ENCODE measurements around the gene PXMP2. TPM values are rescaled to one million over a fixed set of nuclear protein-coding genes. Genes with fewer than 3 reads are reported as not detected.

PXMP2 gene
- polyA plus RNA-seq, 1 donor = 50.4 TPM

DNA sequence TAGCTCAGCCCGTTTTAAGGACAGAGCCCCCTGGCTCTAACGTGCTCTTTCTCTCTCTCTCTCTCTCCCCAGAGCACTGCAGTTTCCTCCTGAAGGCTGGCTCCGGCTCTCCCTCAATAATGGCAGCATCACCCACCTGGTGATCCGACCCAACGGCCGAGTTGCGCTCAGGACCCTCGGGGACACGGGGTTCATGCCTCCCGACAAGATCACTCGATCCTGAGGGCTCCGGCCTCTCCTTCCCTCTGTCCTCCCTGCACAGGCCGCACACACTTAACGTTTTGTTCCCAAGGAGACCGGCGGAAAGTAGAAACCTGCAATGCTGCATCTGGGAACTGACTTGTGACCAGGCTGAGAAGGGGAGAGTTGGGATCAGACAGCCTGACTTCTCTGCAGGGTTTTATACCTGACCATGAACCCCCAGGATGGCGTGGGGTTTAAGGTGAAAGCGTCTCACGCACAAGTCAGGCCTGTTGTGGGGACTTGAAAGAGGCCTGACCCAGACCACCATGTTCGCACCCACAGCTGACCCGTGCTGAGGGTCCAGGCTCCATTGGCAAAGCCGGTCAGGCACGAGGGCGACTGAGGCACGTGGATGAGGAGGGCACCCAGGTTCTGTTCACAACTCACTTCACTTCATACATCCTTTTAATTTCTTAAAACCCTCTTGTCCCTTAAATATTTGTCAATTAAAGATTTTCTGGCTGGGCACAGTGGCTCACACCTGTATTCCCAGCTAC, 33.4 kb downstream of the PXMP2 start:
- DNase-seq = no peak

DNA sequence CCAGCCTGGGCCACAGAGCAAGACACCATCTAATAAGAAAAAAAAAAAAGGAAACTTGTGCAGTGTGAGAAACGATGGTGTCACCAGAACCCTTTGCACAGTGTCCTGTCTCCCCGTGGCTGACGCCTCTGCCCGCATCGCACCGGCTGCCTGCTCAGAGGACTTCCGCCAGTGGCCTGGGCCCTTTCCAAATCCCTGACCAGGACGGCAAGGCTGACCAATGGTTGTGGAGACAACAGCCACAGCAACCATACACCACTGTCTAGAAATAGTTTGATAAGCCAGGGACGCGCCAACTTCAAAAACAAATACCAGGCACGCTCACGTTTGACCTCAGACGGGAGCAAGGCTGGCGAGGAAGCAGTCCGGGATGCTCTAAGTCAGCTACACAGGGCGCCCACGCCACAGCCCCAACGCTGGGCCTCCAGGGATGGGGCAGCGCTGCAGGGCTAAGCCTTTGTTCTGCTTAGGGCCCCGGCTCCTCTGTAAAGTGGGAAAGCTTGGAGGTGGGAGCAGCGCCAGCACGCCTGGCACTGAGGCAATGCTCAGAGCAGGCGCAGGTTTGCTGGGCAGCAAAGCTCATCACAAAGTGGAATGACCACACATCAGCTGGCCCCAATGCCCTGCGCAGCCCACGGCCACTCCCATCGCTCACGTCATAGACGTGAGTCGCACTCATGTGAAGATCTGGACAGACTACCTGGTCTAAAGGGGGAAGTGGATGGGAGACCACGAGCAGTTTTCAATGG, 35.8 kb downstream of the PXMP2 start:
- no peak for DNase-seq

DNA sequence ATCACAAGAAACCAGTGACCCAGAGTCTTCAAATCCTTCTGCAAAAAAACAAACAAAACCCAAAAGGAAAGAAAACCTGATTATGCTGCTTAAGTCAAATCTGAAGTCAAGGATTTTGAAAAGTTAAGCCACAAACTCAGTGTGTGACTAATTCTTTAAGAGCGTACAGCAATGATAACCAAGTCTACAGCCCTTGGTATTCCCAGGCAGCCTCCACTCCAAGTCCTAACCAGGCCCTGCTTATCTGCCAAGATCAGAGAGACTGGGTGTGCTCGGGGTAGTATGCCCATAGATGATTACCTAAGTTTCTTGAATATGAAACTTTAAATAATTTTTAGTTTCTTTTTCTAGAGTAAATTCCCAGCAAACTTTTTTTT, 36.4 kb downstream of the PXMP2 start:
- no peak for DNase-seq

DNA sequence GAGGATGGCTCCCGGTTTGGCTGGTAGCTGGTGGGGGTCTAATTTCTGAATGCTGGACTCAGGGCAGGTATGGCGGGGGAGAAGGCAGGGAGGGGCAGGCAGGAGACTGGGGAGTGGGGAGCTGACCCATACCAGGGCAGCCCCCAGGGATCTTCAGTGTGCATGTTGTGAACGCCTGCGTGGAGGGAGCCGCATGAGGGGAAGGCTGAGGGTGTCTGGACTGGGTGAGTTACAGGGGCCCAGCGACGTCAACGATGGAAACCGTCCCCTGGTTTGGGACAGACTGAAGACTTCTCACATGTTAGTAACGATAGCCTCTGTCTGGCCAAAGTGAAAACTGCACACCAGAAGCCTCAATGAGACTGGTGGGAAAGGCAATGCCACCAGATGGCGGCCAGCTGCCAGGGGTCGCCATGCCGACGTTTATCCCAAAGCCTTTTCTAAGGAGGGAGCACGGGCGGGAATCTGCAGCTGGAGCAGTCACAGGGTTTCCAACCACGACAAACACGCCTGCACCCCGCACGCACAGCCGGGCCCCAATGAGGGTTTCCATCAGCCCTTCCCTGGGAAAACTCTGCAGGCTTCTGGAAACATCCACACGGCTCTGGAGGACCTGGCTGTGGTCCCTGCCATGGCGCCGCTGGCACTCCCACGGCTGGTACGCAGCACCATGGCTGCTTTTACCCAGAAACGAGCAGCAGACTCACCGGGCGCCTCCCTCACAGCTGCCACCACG, 37.3 kb downstream of the PXMP2 start:
- DNase-seq = no peak

DNA sequence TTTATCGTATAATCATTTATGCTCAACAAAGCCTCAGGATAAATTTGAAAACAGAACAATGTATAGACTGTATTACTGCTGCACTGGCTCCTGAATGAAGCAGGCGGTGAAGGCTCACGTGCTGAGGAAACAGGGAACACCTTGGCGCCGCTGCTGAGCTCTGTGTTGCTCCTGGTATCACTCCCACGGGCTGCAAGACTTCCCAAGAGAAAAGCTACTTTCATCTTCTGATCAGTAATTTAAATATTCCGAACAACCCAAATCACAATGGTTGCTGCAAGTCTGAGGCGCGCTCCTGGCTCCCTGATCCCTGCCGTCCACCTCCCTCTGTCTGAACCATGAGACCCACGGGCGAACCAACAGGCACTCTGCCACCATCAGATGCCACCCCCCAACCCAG, 39.0 kb downstream of the PXMP2 start:
- DNase-seq = no peak

DNA sequence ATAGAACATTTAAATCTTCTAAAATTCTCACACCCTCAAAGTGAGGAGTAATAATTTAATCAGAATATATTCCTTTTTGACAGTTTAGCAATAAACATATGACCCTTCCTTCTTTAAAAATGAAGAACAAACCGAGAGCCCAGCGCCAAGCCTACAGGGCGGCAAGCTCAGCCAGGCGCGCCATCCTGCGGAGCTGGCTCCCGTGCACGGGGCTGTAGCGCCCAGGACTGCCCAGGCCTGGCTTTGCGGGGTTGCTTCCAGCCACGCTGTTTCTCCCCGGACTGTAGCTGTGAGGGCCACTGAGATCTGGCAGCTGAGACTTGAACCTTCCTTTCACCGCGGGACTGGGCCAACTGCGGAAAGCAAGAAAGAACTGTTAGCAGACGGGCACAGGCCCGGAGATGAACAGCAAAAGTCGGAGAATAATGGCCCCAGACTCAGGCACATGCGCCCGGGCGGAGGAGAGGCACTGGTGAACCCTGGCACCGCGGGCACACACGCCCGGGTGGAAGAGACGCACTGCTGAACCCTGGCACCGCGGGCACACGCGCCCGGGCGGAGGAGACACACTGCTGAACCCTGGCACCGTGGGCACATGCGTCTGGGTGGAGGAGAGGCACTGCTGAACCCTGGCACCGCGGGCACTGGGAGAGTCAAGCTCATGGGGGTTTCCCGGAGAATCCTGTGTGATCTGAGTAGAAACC, 39.9 kb downstream of the PXMP2 start:
- no peak for DNase-seq

DNA sequence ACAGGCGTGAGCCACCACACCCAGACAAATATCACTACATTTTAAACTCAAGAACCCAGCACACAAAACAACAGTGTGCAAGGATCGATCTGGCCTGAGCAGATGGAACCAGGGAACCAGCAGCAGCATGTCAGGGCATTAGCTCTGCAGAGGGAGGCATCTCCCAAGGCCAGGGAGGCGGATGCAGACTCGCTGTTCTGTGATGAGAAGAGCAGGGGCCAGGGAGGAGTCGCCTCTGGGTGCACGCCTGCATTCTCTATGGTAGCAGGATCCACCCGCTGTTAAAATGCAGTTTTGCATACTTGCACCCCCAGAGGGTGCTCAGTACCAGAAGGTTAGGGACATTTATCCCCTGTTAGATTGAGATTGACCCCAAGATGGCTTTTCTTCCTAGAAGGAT, 41.1 kb downstream of the PXMP2 start:
- no peak for DNase-seq

DNA sequence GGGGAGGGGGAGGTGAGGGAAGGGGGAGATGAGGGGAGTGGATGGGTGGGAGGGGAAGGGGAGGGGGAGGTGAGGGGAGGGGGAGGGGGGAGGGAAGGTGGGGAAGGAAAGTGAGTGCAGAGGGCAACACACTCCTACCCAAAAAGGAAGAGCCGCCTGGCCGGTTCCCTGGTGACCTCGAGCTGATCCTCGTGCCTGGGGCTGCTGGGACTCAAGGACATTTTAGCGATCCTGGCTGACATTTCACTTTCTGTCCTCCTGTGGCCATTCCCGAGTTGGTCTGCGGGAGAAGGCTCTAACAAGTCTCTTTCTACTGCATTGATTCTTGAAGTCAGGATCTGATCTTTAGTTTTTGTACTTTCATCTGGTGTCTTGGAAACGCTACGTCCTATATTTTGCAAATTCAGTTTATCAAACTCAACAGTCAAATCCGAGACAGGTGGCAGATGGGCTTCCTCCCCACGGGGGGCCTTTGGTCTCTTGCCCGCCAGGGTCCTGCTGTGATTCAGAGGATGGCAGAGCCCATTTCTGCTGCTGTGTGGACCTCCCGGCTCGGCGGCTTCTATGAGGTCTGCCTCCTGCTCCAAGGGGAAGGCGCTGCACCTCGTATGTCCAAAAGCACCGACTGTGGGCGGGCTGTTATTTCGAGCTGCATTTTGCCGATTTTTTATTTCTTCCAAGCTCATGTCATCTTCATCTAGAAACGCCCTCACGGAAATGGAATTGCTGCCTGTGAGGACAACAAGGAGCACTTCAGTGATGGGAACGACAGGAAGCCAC, 42.3 kb downstream of the PXMP2 start:
- no peak for DNase-seq

DNA sequence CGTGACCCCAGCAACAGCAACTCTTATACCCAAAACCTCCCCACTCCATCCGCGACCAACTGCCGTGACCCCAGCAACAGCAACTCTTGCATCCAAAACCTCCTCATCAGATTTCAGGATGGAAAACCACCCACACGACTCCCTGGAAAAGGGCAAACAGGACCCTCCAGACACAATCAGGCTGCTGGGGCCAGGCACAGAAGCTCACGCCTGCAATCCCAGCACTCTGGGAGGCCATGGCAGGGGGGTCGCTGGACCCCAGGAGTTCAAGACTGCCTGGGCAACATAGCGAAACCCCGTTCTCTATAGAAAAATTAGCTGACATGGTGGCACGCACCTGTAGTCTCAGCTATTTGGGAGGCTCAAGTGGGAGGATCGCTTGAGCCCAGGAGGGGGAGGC, 43.0 kb downstream of the PXMP2 start:
- DNase-seq = no peak

DNA sequence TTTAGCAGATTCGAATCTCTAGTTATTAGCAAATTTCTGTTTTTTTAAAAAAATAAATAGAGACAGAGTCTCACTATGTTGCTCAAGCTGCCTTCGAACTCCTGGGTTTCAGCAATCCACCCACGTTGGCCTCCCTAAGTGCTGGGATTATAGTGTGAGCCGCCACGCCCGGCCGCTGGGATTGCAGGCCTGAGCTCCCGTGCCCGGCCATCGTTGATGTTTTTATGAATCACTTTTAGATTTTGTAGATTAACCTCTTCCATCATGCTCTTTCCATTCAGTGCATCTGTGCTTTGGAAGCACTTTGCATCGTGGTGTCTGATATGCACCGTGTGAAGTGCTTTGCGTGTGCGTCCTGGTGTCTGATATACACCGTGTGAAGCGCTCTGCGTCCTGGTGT, 44.2 kb downstream of the PXMP2 start:
- DNase-seq = no peak

DNA sequence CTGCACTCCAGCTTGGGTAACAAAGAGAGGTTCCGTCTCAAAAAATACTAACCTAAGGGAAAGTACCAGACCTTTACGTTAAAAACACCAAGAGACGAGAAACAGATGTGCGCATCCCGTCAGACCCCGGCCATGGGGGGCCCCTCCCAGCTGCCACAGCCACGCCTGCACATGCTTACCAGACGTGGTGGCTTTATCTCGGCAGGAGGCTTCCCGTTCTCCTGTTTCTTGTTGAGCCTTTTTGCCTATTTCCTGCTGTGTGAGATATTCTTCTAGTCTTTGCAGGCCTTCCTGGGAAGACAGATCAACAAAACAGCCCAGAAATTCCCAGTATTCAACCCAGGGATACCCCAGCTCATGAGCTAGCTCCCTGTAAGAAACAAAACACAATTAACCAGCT, 46.8 kb downstream of the PXMP2 start:
- no peak for DNase-seq

DNA sequence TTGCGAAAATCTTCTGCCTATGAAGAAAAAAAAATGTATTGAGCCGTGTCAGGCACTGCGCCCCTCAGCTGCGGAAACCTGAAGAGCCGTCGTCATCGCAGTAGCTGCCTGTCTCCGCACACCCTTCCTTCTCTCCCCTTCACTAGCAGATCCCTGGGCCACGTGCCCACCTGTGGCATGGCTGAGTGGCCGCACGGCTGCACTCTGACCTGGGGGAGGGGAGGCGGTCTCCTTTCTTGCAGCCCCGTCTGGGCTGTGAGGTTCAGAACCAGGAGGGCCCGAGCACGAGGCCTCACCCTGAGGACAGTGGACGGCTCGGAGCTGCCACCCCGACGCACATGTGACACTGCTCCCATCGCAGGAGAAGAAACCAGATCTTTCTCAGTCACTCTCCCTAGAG, 48.1 kb downstream of the PXMP2 start:
- DNase-seq = no peak

DNA sequence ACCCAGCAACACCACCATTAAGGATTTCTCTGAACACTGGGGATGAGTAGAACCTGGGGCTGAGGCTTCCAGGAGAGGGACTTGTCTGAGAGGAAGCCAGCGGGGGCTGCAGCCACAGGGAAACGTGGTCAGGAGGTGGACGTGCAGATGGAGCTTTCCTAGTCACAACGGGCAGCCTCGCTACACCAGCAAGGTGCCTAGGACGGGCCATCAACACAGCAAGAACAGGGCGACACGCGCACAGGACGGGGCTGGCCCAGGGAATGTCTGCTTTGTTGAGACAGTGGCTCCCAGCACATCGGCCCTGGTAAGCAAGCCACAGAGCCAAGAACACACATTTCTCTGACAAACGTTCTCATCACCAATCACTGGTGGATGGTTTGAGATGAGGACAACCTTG, 49.0 kb downstream of the PXMP2 start:
- DNase-seq = no peak

DNA sequence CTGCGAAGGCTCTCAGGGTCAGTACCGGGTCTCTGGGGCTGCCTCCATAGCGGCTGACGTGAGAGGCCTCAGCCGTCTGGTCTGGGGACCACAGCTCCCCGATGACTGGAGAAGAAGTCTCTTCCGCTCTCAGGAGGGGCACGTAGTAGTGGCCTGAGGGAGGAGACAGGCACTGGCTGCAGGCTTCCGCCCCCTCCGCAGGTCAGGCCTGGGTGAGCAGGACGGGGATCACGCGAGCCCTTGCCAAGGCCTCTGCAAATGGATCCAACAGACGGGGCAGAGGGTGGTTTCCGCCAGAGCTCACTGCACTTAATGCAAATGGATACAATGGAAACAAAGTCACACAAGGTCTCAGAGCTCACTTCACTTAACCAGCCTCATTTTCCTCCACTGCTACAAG, 49.5 kb downstream of the PXMP2 start:
- no peak for DNase-seq

DNA sequence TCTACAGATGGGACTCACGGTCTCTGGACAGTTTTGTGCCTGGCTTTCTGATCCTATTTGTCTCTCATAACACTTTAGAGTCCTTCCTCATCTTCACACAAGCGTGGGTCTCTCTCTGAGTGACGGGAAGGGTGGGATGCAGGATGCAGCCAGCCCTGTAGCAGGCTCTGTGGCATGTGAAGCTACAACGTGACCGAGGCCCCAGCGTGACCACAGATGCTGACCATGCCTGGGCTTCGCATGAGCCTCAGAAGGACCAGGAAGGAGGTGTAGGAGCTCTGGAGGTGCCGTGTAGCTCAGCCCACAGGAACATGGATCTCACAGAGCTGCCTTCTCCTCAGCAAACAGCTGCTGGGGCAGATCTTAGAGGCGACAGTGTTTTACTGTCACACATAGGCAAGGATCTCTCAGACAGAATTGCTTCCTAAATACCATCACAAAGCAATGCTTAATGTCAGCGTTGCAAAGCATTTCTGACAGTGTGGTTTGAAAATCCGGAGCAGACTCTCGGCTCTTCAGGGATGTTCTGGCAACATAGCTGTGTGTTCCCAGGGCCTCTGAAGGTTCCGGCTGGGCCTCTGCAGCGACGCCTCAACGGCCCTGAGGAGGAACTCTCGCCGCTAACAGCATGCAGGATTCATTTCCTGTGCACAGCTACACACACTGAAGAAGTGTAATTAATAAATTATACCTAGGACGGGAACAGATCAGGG, 52.4 kb downstream of the PXMP2 start:
- no peak for DNase-seq

DNA sequence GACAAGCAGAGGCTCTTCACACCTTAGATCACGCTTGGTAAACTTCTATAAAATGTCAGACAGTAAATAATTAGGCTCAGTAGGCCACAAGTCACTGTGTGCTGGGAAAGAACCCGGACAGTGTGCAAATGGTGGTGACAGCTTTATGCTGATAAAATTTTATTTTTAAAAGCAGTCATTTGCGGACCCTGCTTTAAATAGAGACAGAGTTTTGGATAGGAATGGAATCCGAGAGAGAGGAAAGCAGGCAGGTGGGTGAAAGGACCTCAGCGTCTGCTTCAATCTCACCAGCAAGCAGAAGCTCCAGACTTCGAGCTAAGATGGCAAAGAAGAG, 52.9 kb downstream of the PXMP2 start:
- DNase-seq = no peak

DNA sequence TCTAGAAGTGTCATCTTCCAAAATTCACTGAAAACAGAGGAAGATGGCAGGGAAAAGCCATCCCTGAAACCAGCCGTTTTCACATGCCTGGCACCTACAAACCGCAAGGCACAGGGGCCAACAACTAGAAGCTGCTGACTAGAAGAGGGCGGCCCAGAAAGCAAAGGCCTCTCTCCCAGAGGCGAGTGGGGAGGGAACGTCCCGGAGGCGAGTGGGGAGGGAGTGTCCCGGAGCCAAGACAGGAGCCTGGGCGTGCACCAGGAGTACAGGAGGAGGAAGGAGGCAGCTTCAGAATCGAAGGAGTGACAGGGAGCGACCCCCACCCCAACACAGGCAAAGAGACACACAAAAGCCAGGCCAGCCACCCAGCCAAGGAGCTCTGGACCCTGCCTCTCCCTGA, 53.3 kb downstream of the PXMP2 start:
- no peak for DNase-seq

DNA sequence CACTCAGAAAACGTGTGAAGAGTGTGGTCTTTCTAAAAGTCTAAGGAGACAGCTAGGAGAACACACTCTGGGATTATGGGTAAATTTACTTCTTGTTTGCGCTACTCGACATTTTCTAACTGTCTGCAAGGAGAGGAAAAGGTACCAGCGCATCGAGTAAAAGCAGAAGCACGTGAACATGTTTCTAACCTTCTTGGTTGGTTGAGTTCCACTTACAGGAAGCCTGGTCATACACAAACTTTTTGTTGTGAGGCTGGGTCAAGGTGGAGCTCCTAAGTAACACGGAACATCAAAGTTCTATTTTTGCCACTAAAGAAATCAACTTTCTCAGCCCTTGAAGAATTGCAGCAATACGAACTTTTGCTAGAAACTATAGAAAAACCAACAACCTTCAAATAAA, 54.2 kb downstream of the PXMP2 start:
- no peak for DNase-seq

DNA sequence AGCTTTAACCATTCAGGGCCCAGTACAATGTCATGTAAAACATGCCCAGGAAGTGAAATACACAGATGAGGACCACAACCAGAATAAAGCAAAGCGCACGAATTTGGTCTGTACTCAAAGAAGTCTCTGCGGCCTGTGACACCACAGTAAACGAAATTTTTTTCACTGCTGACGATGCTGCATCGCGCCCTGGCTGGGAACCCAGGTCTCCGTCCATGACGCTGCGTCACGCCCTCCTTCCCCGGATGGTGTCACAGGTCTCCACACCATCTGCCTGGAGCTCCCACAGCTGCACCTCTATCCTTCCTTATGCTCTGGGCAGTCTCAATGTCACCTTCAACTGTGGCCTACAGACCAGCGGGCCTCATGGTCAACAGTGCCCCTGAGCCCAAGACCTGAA, 56.4 kb downstream of the PXMP2 start:
- no peak for DNase-seq

DNA sequence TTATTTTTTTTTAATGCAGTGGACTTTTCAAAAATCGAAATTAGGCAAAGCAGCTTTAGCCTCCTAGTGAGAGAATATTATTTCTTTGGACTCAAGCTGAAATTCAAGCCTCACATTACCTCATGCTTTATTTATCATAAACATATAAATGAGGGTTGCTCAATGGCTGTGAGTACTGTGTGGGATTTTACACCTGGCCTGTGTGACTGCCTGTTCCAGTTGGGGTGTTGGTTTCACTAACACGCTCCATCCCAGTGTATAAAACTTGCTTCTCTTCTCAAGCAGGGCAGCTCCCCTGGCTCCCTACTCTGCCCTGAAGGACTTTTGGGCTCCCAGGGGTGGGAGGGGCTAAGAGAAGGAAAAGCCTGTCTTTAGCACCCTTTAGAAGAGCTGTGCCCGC, 59.2 kb downstream of the PXMP2 start:
- no peak for DNase-seq

DNA sequence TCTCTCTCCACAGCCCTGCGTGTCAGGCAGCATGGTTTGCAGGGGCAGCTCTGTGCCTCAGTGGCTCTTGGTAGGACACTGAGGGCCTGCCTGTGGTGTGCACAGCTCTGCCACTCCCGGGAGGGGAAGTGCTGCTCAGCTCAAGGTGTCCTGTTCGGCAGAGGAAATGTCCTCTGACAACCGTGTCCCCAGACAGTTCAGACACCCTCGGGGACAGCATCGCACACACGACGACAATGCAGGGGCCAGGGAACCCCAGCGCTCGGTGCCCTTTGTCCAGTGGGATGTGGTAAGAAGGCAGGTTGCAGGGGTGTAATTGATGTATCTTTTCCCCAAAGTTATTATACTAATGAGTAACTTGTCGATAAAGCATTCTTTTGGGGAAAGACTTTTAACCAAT, 60.0 kb downstream of the PXMP2 start:
- no peak for DNase-seq
